Measurements from ENCODE around the gene FNBP1. TPM values are rescaled to one million over a fixed set of nuclear protein-coding genes. Genes with fewer than 3 reads are reported as not detected.

FNBP1 gene
- total RNA-seq, 1 donor from 2014 or later, result 87.2 TPM

GRCh38 chr9:129850821-129851550 is 192.0 kb downstream of the FNBP1 start:
- Histone ChIP-seq H3K27ac (peak overlapping the region; percentile 81 to 87), H3K4me3 (no peak overlapping the region), H3K27me3 (no peaks in the 10 kb centered on the region), H3K36me3 (peaks cover 18 to 30% of the 10 kb centered on the region in 2 donors), H3K4me1 (peaks cover 15 to 44% of the 10 kb centered on the region in 2 donors), H3K9me3 (no peaks in the 10 kb centered on the region)
- peak in 1 of 2 donors; percentile 78 for DNase-seq (ENCODE audit: low spot score in 2 of 2)
- TF ChIP-seq CTCF (IDR thresholded peaks at IDR 0.05), result no peak
- intact Hi-C loops (cut with DNase I), result no loop called here

GRCh38 chr9:129849901-129850300 is 193.1 kb downstream of the FNBP1 start:
- no peak overlapping the region for H3K4me3 ChIP-seq
- no peak for TF ChIP-seq CTCF (IDR thresholded peaks at IDR 0.05)
- no peaks in the 10 kb centered on the region for H3K9me3 ChIP-seq
- H3K27ac ChIP-seq, result peak overlapping the region; percentile 81 to 87
- H3K36me3 ChIP-seq, result peaks cover 18 to 26% of the 10 kb centered on the region in 2 donors
- intact Hi-C loops (cut with DNase I), result no loop called here
- H3K4me1 ChIP-seq, result peaks cover 14 to 38% of the 10 kb centered on the region in 2 donors
- no peaks in the 10 kb centered on the region for H3K27me3 ChIP-seq
- no peak for DNase-seq (ENCODE audit: low spot score in 2 of 2)

GRCh38 chr9:129848712-129849441 is 194.1 kb downstream of the FNBP1 start:
- DNase-seq (ENCODE audit: low spot score in 2 of 2), result no peak
- peaks cover 15 to 25% of the 10 kb centered on the region in 2 donors for H3K36me3 ChIP-seq
- H3K27ac ChIP-seq, result peak overlapping the region; percentile 81 to 87
- H3K4me3 ChIP-seq, result no peak overlapping the region
- no peaks in the 10 kb centered on the region for H3K9me3 ChIP-seq
- intact Hi-C loops (cut with DNase I), result no loop called here
- peaks cover 12 to 36% of the 10 kb centered on the region in 2 donors for H3K4me1 ChIP-seq
- H3K27me3 ChIP-seq, result no peaks in the 10 kb centered on the region
- no peak for TF ChIP-seq CTCF (IDR thresholded peaks at IDR 0.05)

- intact Hi-C loops (cut with DNase I), result no loop called here
- Histone ChIP-seq H3K27ac (peak overlapping the region; percentile 36 to 49), H3K4me1 (peaks cover 9 to 26% of the 10 kb centered on the region in 2 donors), H3K27me3 (no peaks in the 10 kb centered on the region), H3K9me3 (no peaks in the 10 kb centered on the region), H3K36me3 (peaks cover 0 to 10% of the 10 kb centered on the region in 2 donors), H3K4me3 (no peak overlapping the region)
- DNase-seq (ENCODE audit: low spot score in 2 of 2), result no peak
- no peak for TF ChIP-seq CTCF (IDR thresholded peaks at IDR 0.05)
Measured at GRCh38 chr9:129845373-129845772, 197.6 kb downstream of the FNBP1 start.

- DNase-seq (ENCODE audit: low spot score in 2 of 2), result no peak
- H3K27me3 ChIP-seq, result no peaks in the 10 kb centered on the region
- H3K36me3 ChIP-seq, result peaks cover 0 to 10% of the 10 kb centered on the region in 2 donors
- peaks cover 5 to 34% of the 10 kb centered on the region in 2 donors for H3K4me1 ChIP-seq
- H3K27ac ChIP-seq, result no peak overlapping the region
- no peaks in the 10 kb centered on the region for H3K9me3 ChIP-seq
- H3K4me3 ChIP-seq, result no peak overlapping the region
- intact Hi-C loops (cut with DNase I), result no loop called here
- no peak for TF ChIP-seq CTCF (IDR thresholded peaks at IDR 0.05)
Measured at GRCh38 chr9:129841071-129841470, 201.9 kb downstream of the FNBP1 start.
